ENCODE data around the gene LYPD6B. TPM values are rescaled to one million over a fixed set of nuclear protein-coding genes. Genes with fewer than 3 reads are reported as not detected.

The LYPD6B gene
- total and polyA plus RNA-seq, 2 experiments from 2014 or later = 1.7 to 3.6 TPM

DNA sequence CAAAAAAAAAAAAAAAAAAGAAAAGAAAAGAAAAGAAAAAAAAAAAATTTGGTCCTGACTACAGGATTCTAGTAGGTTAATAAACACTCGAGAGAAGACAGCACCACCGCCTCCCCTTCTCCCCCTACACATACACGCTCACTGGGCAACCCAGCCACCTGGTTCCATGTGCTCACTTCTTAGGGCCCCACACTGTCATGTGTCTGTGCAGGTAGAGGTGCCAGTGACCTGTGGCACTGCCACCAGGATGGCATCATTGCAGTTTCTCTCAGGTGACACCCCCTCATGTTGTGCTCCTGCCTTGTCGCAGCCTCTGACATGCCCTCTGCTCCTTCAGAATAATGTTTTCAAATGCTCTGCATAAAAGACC is 39.7 kb upstream of the LYPD6B start:
- Histone ChIP-seq H3K79me2 (replicated peaks; ENCODE audit: insufficient read depth) (no peaks in the 10 kb centered on the region), H3K4me2 (peak overlapping the region; percentile 66), H3F3A (replicated peaks; ENCODE audit: low read depth) (no peaks in the 10 kb centered on the region), H3K9me2 (ENCODE audit: insufficient read depth) (0 out of 2 replicates have a peak, but pooled peaks cover 2% of the 10 kb centered on the region), H4K20me1 (replicated peaks; ENCODE audit: insufficient read depth) (no peaks in the 10 kb centered on the region; the same call in 1 of the 2 replicates), H3K27me3 (ENCODE audit: insufficient read depth) (no peaks in the 10 kb centered on the region), H2AFZ (no peak overlapping the region), H3K4me1 (ENCODE audit: insufficient read depth) (peaks cover 30% of the 10 kb centered on the region), H3K36me3 (ENCODE audit: insufficient read depth) (peaks cover 8% of the 10 kb centered on the region), H3K4me3 (0 out of 2 replicates have a peak overlapping the region, but pooled peaks have one; percentile 28), H3K27ac (ENCODE audit: low read depth) (peak overlapping the region; percentile 80; the same call in 1 of the 2 replicates)
- TF ChIP-seq EZH2phosphoT487 (IDR thresholded peaks at IDR 0.05; ENCODE audit: unreplicated experiment) = no peak
- TF ChIP-seq STAT1 (IDR thresholded peaks at IDR 0.05; ENCODE audit: unreplicated experiment) = no peak
- TF ChIP-seq, protein P1, sequence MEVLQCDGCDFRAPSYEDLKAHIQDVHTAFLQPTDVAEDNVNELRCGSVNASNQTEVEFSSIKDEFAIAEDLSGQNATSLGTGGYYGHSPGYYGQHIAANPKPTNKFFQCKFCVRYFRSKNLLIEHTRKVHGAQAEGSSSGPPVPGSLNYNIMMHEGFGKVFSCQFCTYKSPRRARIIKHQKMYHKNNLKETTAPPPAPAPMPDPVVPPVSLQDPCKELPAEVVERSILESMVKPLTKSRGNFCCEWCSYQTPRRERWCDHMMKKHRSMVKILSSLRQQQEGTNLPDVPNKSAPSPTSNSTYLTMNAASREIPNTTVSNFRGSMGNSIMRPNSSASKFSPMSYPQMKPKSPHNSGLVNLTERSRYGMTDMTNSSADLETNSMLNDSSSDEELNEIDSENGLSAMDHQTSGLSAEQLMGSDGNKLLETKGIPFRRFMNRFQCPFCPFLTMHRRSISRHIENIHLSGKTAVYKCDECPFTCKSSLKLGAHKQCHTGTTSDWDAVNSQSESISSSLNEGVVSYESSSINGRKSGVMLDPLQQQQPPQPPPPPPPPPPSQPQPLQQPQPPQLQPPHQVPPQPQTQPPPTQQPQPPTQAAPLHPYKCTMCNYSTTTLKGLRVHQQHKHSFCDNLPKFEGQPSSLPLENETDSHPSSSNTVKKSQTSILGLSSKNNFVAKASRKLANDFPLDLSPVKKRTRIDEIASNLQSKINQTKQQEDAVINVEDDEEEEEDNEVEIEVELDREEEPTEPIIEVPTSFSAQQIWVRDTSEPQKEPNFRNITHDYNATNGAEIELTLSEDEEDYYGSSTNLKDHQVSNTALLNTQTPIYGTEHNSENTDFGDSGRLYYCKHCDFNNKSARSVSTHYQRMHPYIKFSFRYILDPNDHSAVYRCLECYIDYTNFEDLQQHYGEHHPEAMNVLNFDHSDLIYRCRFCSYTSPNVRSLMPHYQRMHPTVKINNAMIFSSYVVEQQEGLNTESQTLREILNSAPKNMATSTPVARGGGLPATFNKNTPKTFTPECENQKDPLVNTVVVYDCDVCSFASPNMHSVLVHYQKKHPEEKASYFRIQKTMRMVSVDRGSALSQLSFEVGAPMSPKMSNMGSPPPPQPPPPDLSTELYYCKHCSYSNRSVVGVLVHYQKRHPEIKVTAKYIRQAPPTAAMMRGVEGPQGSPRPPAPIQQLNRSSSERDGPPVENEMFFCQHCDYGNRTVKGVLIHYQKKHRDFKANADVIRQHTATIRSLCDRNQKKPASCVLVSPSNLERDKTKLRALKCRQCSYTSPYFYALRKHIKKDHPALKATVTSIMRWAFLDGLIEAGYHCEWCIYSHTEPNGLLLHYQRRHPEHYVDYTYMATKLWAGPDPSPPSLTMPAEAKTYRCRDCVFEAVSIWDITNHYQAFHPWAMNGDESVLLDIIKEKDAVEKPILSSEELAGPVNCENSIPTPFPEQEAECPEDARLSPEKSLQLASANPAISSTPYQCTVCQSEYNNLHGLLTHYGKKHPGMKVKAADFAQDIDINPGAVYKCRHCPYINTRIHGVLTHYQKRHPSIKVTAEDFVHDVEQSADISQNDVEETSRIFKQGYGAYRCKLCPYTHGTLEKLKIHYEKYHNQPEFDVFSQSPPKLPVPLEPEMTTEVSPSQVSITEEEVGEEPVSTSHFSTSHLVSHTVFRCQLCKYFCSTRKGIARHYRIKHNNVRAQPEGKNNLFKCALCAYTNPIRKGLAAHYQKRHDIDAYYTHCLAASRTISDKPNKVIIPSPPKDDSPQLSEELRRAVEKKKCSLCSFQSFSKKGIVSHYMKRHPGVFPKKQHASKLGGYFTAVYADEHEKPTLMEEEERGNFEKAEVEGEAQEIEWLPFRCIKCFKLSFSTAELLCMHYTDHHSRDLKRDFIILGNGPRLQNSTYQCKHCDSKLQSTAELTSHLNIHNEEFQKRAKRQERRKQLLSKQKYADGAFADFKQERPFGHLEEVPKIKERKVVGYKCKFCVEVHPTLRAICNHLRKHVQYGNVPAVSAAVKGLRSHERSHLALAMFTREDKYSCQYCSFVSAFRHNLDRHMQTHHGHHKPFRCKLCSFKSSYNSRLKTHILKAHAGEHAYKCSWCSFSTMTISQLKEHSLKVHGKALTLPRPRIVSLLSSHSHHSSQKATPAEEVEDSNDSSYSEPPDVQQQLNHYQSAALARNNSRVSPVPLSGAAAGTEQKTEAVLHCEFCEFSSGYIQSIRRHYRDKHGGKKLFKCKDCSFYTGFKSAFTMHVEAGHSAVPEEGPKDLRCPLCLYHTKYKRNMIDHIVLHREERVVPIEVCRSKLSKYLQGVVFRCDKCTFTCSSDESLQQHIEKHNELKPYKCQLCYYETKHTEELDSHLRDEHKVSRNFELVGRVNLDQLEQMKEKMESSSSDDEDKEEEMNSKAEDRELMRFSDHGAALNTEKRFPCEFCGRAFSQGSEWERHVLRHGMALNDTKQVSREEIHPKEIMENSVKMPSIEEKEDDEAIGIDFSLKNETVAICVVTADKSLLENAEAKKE (CRISPR knock-in tag; IDR thresholded peaks at IDR 0.05) = no peak
- TF ChIP-seq EZH2 (IDR thresholded peaks at IDR 0.05; ENCODE audit: low read depth, unreplicated experiment) = no peak
- TF ChIP-seq, protein P2, sequence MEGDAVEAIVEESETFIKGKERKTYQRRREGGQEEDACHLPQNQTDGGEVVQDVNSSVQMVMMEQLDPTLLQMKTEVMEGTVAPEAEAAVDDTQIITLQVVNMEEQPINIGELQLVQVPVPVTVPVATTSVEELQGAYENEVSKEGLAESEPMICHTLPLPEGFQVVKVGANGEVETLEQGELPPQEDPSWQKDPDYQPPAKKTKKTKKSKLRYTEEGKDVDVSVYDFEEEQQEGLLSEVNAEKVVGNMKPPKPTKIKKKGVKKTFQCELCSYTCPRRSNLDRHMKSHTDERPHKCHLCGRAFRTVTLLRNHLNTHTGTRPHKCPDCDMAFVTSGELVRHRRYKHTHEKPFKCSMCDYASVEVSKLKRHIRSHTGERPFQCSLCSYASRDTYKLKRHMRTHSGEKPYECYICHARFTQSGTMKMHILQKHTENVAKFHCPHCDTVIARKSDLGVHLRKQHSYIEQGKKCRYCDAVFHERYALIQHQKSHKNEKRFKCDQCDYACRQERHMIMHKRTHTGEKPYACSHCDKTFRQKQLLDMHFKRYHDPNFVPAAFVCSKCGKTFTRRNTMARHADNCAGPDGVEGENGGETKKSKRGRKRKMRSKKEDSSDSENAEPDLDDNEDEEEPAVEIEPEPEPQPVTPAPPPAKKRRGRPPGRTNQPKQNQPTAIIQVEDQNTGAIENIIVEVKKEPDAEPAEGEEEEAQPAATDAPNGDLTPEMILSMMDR (conservative IDR thresholded peaks at IDR 0.05; ENCODE audit: low read depth in 2 of 2) = no peak
- TF ChIP-seq, protein P3, sequence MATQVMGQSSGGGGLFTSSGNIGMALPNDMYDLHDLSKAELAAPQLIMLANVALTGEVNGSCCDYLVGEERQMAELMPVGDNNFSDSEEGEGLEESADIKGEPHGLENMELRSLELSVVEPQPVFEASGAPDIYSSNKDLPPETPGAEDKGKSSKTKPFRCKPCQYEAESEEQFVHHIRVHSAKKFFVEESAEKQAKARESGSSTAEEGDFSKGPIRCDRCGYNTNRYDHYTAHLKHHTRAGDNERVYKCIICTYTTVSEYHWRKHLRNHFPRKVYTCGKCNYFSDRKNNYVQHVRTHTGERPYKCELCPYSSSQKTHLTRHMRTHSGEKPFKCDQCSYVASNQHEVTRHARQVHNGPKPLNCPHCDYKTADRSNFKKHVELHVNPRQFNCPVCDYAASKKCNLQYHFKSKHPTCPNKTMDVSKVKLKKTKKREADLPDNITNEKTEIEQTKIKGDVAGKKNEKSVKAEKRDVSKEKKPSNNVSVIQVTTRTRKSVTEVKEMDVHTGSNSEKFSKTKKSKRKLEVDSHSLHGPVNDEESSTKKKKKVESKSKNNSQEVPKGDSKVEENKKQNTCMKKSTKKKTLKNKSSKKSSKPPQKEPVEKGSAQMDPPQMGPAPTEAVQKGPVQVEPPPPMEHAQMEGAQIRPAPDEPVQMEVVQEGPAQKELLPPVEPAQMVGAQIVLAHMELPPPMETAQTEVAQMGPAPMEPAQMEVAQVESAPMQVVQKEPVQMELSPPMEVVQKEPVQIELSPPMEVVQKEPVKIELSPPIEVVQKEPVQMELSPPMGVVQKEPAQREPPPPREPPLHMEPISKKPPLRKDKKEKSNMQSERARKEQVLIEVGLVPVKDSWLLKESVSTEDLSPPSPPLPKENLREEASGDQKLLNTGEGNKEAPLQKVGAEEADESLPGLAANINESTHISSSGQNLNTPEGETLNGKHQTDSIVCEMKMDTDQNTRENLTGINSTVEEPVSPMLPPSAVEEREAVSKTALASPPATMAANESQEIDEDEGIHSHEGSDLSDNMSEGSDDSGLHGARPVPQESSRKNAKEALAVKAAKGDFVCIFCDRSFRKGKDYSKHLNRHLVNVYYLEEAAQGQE (IDR thresholded peaks at IDR 0.05; ENCODE audit: unreplicated experiment) = no peak
- TF ChIP-seq ZNF114 (CRISPR knock-in tag; IDR thresholded peaks at IDR 0.05) = no peak
- no peak for TF ChIP-seq NANOG (IDR thresholded peaks at IDR 0.05; ENCODE audit: borderline replicate concordance)
- no peak for TF ChIP-seq POLR2AphosphoS5 (IDR thresholded peaks at IDR 0.05; ENCODE audit: low read depth)
- TF ChIP-seq ZNF331 (CRISPR knock-in tag; IDR thresholded peaks at IDR 0.05; ENCODE audit: low read depth) = no peak
- TF ChIP-seq, protein P4, sequence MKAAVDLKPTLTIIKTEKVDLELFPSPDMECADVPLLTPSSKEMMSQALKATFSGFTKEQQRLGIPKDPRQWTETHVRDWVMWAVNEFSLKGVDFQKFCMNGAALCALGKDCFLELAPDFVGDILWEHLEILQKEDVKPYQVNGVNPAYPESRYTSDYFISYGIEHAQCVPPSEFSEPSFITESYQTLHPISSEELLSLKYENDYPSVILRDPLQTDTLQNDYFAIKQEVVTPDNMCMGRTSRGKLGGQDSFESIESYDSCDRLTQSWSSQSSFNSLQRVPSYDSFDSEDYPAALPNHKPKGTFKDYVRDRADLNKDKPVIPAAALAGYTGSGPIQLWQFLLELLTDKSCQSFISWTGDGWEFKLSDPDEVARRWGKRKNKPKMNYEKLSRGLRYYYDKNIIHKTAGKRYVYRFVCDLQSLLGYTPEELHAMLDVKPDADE (IDR thresholded peaks at IDR 0.05) = no peak
- no peak for TF ChIP-seq CREB1 (CRISPR knock-in tag; IDR thresholded peaks at IDR 0.05; ENCODE audit: low read depth)
- H3K36me3 Mint-ChIP-seq (ENCODE audit: low read depth) = peaks cover 64% of the 10 kb centered on the region
- DNase-seq (ENCODE audit: low spot score) (no peak), ATAC-seq (peak; percentile 46)
- H3K4me3 Mint-ChIP-seq = no peak overlapping the region
- peak overlapping the region; percentile 80; the same call in 1 of the 2 replicates for H3K27ac Mint-ChIP-seq
- H3K27me3 Mint-ChIP-seq (ENCODE audit: insufficient read depth, low read depth, poor library complexity) = peaks cover 7% of the 10 kb centered on the region
- peaks cover 46% of the 10 kb centered on the region for H3K4me1 Mint-ChIP-seq
- H3K9me3 Mint-ChIP-seq = peaks cover 23% of the 10 kb centered on the region
